Vagina (tissue), 2 donors: Measurements from ENCODE around the gene KRTAP27-1.

ENCODE experiments used
- CTCF ChIP-seq, 3 experiments: fragments of 450-650 bp in 2 of 3; fragments of 200-600 bp in 1 of 3; sonication (generic) in 1 of 3; IDR thresholded peaks; one replicate each; pipeline ENCODE4 v1.5.1; 2017 to 2019; ENCODE audit warnings: antibody characterized with exemption in 3 of 3, mild to moderate bottlenecking in 2 of 3, moderate library complexity in 2 of 3
- POLR2AphosphoS5 ChIP-seq, 2 donors: sonication (generic); formaldehyde crosslinking; IDR thresholded peaks; one replicate each; pipeline ENCODE4 v1.9.0; 2017; ENCODE audit warnings: antibody characterized with exemption in 2 of 2, mild to moderate bottlenecking in 2 of 2, low read depth in 1 of 2; ENCODE audit not compliant: insufficient read depth in 1 of 2

DNA sequence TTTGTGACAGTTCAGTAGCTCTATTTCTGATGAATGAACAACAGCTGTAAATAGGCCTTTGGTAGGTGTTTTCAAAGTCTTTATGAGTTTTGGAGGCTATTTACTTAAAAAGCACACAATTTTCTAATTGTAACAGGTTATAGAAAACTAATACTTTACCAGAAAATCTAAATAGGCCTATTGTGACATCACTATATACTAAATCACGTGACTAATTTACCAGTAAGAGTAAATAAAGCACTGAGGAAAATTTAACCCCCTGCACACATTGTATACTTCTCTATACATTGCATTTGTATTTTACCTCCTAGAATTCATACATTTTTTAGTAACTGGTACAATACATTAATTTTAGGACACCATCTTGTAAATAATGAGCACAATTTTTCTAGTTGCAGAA, 32.4 kb downstream of the KRTAP27-1 start:
- TF ChIP-seq CTCF (IDR thresholded peaks at IDR 0.05) (no peak), POLR2AphosphoS5 (IDR thresholded peaks at IDR 0.05; ENCODE audit: insufficient read depth in 1 of 2, low read depth in 1 of 2) (no peak)
